NOMO-1 treated with DMSO at 0.1 percent for 48 hours (cell line): ENCODE data around the gene EGR4.
"Not testable (repeated sequence)": the region's sequence is repeated elsewhere in the genome, so short reads cannot be mapped to it uniquely, and the experiment has no call there.

Source experiments
- DNase-seq: peaks from one replicate; lab custom pipeline; 2025; ENCODE audit not compliant: unreplicated experiment; lab: John Stamatoyannopoulos, UW

The EGR4 gene

DNA sequence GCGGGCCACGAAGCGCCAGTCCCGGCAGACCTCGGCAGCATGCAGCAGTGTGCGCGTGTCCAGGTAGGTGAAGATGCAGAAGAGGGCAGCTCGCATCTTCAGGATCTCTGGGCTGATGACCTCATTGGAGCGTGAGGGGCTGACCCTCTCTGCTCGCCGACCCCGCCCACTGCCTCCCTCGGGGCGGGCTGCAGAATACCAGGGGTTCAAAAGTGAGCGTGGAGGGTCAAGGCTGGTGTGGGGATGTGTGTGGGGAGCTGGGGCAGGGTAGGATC, 29.1 kb downstream of the EGR4 start:
- DNase-seq: no peak

DNA sequence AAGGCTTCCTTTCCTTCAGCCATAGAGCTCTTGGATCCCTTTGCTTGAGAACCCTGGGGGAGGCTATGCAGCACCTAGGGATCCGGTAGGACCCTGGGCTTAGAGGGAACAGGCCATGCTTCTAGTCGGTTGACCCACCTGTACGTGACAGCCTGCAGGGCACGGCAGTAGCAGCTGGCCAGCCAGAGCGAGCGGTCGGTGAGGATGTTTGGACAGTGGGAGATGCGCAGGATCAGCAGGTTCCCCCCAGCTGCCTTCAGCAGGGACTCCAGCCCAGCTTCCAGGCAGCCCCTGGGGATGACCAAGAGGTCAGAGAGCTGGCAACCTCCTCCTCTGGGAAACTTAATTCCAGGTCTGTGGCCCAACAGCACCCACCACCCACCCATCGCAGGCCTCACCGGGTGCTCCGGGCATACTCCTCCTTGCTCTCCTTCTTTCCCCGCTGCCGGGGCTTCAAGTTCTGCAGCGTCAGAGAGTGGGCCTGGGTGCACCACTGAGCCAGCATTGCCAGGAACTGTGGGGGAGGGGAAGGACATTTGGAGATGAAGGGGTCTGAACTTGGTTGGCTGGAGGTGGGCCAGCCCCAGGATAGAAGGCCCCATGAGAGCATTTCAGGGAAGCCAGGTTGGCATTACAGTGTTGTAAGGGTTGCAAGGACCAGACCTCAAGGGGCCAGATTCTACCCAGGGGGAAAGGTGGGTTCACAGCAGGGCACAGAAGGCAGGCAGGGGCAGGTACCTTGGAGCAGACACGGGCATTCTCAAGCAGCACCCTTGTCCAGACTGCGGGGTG, 29.6 kb downstream of the EGR4 start:
- DNase-seq: no peak

DNA sequence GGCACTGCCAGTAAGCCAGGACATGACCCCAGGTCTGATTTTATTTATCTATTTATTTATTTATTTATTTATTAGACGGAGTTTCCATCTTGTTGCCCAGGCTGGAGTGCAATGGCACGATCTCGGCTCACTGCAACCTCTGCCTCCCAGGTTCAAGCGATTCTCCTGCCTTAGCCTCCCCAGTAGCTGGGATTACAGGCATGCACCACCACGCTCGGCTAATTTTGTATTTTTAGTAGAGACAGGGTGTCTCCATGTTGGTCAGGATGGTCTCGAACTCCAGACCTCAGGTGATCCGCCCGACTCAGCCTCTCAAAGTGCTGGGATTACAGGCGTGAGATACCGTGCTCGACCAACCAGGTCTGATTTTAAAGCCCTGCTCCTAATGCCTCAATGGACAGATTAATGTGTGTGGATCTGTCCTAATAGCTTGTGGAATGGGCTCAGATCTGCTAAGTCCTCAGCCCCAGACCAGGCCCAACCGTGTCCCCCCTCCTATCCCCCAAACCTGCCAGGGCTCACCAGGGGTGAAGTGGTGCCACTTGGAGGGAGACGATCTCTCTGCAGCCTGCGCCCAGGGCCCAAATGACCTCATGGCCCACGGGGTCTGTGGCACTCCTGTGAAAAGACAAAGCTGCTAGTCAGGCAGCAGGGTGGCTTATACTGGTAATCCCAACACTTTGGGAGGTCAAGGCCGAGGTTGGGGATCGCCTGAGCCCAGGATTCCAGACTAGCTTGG, 30.5 kb downstream of the EGR4 start:
- DNase-seq: not testable (repeated sequence)

DNA sequence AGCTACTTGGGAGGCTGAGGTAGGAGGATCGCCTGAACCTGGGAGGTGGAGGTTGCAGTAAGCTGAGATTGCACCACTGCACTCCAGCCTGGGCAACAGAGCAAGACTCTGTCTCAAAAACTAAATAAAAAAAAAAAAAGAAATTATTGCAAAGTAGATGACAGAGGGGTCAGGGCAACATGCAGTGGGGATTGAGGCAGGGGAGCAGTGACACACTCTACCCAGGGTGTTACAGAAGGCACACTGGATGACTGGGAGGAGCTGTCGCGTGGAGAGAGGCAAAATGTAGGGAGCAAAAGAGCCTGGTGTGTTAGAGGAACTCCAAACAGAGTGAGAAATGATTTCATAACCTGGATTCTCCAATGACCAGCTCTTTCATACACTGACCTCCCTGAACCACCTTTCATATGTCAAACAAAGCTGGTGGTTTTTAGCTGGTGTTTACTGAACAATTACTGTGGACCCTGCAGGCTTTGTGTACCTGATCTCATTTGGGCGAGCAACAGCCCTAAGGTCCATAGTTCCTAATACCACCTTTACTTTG, 31.2 kb downstream of the EGR4 start:
- no peak for DNase-seq

DNA sequence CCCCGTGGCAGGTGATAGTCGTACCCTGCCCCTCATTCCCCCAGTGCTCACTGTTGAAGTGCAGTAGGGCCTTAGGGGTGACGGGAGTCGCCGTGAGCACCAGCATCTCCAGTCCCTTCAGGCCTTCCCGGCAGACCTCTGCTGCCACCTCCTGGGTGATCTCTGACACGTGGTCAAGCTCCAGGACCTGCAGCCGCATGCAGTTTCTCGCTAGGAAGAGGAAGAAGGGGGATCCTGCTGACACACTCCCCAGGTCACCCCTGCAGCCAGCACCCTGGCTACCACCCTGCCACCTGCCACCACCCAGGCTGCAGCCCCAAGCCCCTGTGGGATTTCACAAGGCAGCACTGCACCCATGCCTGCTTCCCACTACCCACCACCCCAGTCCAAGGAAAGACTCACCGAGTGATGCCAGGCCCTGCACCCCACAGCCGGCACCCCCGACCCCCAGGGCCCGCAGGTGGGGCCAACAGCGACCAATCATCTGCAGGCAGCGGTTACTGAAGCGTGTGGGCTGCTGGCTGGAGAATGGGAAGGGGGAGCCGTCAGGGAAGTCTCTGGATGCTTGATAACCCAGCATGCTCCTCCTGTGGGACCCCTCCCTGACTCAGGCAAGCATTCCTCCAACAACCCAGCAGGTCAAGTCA, 32.9 kb downstream of the EGR4 start:
- DNase-seq: peak; percentile 4

DNA sequence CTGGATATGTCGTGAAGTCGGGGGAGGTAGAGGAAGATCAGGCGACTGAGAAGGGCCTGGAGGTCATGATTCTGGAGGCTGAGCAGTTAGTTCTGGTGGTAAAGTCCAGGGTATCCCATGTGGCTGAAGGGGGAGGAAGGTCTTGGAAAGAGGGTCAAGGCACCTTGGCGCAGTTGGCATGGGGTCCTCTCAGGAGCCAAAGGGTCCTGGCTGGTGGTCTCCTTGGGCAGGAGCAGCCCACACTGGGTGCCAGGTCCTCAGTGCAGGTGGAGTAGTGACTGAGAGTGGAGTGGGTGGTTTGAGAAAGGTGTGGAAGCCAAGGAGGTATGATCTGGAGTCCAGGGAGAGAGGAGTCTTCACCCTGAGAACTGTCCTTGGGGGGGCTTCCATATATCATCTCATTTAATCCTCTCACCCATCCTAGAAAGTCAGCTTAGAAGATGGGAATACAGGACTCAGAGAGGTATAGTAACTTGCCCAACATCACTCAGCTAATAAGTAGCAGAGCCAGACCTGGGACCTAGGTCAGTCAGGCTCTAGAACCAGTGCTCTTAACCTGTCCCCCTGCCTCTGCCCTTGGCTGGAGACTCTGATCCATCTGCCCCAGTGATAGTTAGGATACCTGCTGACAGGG, 33.5 kb downstream of the EGR4 start:
- DNase-seq: no peak

DNA sequence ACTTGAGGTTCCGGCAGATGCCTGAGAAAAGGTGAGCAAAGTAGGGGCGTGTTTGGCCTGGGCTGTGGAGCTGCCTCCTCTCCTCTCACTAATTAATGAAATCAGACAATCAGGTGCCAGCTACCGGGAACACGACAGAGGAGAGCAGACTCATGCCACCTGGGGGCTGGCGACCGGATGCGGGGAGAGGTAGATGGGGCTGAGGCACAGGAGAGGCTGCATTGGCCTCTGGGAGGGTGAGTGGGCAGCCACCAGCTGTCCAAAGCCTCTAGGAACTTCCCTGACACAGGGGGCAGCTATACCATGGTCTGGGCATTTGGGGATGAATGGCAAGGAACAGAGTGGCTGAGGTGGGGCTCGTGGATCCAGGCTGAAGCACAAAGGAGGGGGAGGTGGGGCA, 34.1 kb downstream of the EGR4 start:
- DNase-seq: no peak

DNA sequence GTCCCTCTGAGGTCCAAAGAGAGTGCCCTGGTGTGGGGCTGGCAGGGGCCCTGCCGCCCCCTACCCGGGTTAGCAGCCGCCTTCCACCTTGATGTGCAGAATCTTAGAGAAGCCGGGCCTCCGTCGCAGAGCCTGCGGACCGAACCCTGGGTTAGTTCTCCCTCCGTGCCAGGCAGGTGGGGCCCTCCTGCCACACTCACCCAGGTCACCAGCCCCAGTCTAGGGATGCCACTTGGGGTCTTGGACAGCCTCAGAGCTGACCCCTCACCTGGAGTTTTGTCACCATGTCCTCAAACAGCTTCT, 34.5 kb downstream of the EGR4 start:
- no peak for DNase-seq

DNA sequence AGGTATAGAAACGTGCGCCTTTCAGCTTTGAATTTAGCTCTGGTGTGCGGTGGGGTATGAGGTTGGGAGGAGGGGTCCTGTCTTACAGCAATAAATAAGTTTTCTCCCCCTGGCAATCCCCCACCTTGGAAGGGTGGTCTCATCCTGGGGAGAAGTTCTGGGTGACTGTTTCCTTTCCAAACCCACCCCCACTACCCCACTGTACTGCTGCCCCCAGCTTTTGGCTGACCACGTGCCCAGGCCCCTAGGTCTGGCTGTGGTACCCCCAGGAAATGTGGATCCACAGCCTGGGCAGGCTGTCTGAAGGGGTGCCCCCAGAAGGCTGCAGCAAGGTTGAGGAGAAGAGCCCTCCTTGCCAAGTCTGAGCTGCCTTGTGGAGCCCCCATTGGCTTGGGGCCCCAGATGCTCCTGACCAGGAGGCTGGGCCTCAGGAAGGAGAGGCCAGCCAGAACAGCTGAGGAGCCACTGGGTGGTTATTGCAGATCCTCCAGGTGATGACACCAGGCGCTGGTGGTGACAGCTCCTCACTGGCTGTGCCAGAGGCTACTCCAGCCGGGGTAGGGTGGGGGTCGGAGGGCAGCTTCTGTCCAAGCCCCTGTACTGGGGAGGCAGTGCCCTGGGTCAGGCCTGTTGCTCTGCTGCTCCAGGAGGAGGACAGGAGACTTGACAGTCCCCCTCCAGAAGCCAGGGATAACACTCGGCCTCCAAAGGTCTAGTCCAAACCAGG, 35.0 kb downstream of the EGR4 start:
- DNase-seq: no peak

DNA sequence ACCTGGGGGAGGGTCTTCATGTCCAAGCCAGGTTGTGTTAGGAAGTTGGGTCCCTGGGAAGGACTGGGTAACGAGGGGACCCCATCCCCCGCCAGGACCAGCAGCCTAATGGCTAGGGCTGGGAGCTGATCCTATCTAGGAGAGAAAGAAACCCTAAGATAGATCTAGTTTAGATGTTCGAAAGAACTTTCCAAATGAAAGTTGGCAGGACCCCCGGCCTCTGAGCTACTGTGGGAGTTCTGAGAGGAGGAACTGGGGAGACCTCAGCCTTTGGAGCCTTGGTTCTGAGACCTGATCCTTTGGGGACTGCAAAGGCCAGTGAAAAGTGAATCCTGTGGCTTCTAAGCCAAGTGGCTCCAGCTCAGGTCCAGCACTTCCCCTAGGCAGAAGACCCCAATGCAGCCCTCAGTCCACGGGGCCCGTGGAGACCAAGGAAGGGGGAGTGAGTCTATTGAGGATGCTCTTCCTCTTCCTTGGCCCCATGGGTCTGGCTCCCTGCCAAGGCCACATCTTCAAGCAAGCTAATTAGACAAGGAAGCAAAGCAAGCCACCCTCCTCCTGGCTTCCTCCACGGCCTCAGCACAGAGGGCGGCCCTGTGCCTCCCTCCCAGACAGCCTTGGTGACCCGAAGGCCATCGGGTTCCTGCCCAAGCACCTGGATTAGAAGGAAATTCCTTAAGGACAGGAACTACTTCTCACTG, 35.8 kb downstream of the EGR4 start:
- DNase-seq: peak; percentile 34

DNA sequence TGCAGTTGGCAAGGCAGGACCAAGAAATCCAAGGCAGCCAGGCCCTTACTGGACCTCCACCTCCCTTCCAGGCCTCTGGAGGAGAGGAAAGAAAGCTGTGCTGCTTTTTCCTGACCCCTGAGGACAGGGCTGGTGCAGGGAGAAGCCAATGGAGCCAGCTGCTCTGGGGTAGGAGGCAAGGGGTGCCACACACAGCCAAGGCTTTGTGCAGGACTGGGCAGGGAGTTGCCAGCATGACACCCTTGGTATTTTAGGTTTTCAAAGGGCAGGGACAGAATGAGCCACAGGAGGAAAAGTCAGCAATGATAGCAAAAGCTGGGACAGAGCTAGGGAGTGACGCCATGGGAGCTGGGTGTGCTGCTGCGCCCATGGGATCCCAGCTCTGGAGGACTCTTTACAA, 36.3 kb downstream of the EGR4 start:
- no peak for DNase-seq

DNA sequence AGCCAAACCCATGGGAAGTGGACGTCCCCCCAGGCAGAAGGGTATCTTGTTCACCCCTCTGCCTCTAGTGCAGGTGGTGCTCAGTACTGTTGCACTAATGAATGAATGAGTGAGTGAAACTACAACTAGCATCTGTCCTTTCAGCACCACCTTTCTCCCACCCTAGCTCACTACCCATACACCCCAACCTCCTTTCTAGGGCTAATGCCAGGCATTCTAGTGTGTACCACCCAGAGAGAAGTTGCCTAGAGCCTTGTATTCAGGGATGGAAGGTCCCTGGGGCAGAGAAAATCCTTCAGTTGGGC, 36.8 kb downstream of the EGR4 start:
- DNase-seq: no peak

DNA sequence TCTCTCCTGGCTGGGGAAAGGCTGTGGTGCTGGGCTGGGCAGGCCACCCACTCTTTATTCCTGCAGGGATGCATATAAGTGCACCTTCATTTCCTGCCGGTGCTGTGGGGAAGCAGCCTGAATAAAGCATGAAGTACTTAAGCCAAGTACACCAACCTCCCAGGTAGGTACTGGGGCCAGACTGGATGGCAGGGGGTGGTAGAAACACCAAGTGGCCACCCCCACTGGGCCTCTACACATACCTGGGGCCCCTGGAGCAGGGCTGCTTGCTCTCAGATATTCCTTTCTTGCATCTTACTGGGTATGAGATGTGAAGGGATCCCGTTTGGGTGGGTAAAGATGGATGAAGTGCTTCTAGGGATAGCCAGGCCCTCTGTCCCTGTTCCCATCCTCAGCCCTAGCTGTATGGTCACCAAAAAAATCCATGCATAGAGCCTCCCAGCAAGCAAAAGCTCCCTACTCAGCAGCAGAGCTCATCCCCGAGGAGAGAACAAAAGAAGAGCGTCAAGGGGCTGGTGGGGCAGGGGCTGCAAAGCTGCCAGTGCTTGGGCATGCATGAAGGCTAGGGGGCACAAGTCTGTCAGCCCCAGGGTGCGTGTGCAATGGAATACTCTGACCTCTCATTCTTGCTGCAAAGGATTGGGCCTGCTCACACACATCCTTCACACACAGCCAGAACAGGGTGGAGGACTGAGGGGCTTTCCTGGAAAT, 37.3 kb downstream of the EGR4 start:
- no peak for DNase-seq

DNA sequence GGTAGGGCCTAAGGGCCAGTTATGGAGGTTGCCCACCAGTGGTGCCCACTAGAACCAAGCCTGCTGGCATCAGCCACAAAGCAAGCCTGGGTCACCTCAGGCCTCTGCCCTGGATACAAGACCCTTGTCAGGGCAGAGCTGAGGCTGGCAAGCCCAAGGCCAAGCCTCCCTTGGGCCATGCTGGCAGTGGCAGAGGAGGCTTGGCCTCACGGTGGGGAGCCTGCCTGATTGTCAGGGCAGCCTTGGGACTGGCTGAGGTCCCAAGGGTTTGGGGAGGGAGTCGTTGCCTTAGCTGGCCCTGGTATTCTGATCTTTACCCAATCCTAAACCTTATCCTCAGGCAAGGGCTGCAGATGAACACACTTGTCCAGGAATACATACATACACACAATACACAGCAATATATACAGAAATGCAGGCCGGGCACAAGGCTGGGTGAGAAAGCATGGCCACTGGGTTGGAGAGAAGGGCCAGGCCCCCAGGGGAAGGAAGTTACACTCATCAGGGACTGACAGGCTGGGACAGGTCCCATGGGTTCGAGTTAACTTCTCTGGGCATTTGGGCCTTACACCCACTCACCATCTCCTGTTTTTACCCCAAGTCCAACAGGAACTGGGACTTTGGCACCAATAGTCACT, 38.2 kb downstream of the EGR4 start:
- no peak for DNase-seq

DNA sequence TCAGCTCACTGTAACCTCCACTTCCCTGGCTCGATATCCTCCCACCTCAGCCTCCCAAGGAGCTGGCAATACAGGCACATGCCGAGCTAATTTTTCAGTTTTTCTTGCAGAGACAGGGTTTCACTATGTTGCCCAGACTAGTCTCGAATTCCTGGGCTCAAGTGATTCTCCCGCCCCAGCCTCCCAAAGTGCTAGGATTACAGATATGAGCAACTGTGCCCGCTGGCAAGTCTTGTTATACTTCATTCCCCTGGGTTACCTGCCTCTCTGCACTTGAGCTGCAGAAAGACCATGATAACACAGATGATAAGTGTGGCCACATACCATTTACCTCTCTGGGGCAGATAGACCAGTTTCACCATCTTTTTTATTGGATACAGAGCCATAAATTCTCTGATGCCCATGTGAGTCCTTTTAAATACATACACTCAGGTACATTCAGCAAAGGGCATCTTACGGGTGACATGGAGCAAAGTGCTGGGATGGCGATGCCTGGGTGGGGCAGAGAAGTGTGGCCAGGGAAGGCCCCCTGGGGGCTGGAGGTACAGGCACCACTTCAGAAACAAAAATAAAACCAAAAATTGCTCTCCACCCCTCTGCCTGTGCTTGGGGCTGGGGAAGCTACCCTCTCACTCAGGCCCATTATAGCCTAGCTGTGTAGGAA, 38.9 kb downstream of the EGR4 start:
- no peak for DNase-seq

DNA sequence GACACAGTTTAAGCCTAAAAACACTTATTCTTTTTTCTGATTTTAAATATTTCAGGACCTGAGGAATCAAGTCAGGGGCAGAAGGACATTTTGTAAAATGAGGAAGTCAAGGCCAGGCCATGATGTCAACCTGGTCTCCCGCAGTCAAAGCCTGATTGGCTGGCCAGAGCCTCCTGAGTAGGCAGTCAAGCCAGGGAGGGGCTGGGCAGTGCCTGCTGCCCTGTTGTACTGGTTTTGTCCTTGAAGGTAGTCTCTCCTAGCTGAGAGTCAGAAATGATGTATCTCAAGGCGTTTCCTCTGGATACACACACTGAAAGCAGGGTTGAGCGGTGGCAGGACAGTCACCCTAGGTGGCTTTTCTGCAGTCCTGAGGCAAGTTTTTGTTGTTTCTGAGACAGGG, 39.4 kb downstream of the EGR4 start:
- DNase-seq: peak; percentile 62

DNA sequence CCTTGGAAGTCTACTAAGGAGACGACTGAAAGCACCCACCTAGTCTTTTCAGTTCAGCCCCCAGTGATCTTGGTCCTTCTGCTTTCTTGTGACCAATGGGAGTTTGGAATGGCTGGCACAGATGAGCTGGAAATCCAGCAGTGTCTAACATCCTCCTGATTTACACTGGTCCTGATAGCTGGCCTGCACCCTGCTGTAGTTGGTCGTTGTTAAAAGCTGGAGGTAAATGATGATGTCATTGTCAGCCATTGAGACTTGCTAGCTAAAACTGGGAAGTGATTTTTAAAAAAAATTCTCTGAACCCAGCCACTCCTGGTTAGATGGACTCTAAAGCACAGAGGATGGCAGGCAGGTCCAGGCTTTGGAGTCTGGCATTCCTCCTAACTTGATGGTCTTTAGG, 39.9 kb downstream of the EGR4 start:
- peak; percentile 43 for DNase-seq

DNA sequence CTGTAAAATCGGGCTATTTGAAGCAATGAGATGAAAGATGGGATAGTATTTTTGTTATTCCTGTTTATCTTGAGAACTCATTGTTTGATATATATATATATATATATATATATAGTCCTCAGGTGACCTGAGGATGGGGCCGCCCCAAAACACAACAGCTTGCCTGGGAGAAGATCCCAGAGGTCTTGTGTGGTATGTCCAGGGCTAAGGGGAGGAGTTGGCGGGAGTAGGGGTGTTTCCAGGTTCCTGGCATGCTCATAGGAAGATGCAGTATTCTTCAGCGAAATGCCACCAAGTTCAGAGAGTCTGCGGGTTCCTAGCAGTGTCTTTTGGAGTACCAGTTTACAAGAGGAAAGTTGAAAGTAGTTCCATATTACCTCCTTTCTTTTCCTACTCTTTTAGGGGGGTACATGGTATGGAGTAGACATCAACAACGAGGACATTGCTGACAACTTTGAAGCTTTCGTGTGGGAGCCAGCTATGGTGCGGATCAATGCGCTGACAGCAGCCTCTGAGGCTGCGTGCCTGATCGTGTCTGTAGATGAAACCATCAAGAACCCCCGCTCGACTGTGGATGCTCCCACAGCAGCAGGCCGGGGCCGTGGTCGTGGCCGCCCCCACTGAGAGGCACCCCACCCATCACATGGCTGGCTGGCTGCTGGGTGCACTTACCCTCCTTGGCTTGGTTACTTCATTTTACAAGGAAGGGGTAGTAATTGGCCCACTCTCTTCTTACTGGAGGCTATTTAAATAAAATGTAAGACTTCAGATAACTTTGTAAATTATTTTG, 40.9 kb downstream of the EGR4 start:
- no peak for DNase-seq
